AG10803 (cell line): ENCODE data around the gene CADM2.

Experiments used
- DNase-seq: peaks from one replicate; pipeline ENCODE4 v3.0.0; 2010; ENCODE audit warnings: low read depth
- H3K4me3 ChIP-seq: 2 replicates; pipeline ENCODE4 v1.5.1; 2011; ENCODE audit warnings: mild to moderate bottlenecking, low read length, control low read depth
- CTCF ChIP-seq: conservative IDR thresholded peaks from 2 replicates; pipeline ENCODE4 v1.5.1; 2011; ENCODE audit warnings: mild to moderate bottlenecking, low read length, control low read depth, inconsistent platforms

Gene CADM2

DNA sequence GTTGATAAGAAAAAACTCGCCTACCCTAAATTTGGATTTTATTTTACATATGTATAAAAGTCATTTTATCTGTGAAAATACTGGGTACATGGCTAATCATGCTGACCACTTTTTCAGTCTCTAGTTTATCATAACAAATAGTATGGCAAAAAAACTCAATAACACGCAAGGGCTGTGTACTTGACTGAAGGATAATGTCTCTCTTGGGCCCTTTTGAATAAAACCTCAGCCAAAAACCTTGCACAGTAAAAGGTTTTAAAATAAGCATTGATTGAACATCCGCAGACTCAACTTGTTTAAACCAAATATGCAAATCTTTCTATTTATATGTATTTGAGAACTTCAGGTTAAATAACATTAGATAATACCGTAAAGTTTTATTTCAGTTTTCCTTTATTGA is 285.3 kb downstream of the CADM2 start:
- TF ChIP-seq CTCF: no peak
- H3K4me3 ChIP-seq: no peak overlapping the region
- no peak for DNase-seq

DNA sequence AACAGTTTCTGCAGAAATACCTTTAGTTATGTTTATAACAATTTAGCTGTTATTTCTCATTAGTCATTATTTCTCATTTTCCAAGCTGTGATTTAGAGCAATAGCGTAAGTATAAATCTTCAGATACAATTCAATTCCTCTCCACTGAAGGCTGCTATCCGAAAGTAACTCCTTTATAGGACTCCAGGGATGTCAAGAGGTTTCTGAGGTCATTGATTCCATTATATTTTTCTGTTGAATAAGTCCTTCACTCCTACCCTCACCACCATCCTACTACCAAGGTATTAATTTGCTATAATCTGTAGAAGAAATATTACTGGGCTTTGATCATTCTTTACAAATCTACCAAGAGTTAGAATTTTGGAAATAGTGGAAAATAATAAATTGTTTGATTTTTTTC is 285.7 kb downstream of the CADM2 start:
- no peak for TF ChIP-seq CTCF
- H3K4me3 ChIP-seq: no peak overlapping the region
- DNase-seq: no peak

DNA sequence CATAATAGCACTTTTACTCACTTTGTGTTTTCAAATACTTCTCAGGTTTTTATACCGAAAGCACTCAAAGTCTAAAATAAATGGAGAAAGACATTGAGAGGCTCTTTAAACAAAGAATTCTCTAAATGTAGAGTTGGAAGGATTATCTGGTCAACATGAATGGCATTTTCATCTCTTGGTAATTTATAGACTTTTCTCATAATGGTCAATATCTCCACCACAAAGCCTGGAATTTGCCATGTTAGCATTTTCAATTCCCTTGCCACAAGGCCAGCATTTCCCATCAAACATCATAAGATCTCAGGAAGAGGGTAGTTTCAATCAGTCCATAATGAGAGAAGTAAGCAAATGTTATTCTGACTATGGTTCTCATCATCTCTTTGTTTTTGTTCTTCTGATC is 293.0 kb downstream of the CADM2 start:
- no peak for TF ChIP-seq CTCF
- no peak overlapping the region for H3K4me3 ChIP-seq
- DNase-seq: no peak

- no peak for TF ChIP-seq CTCF
- no peak for DNase-seq
- no peak overlapping the region for H3K4me3 ChIP-seq
Measured at GRCh38 chr3:85252686-85253085, 293.9 kb downstream of the CADM2 start.

- no peak for TF ChIP-seq CTCF
- no peak overlapping the region for H3K4me3 ChIP-seq
- DNase-seq: no peak
Measured at GRCh38 chr3:85254738-85255137, 295.9 kb downstream of the CADM2 start.

- no peak for TF ChIP-seq CTCF
- no peak for DNase-seq
- H3K4me3 ChIP-seq: no peak overlapping the region
Measured at GRCh38 chr3:85255949-85256348, 297.2 kb downstream of the CADM2 start.

- no peak for DNase-seq
- H3K4me3 ChIP-seq: no peak overlapping the region
- TF ChIP-seq CTCF: no peak
Measured at GRCh38 chr3:85258326-85258725, 299.5 kb downstream of the CADM2 start.
